GM20000 (cell line): Measurements from ENCODE around the gene PCDHGC3.

ENCODE experiments used
- DNase-seq: peaks from one replicate; pipeline ENCODE4 v3.0.0; 2012; ENCODE audit warnings: low spot score
- TF ChIP-seq, protein P1 (sequence below): IDR thresholded peaks from 2 replicates; pipeline ENCODE4 v1.5.1; 2012; ENCODE audit warnings: mild to moderate bottlenecking, control low read depth; ENCODE audit errors: extremely low read depth, missing control alignments

PCDHGC3 gene

DNA sequence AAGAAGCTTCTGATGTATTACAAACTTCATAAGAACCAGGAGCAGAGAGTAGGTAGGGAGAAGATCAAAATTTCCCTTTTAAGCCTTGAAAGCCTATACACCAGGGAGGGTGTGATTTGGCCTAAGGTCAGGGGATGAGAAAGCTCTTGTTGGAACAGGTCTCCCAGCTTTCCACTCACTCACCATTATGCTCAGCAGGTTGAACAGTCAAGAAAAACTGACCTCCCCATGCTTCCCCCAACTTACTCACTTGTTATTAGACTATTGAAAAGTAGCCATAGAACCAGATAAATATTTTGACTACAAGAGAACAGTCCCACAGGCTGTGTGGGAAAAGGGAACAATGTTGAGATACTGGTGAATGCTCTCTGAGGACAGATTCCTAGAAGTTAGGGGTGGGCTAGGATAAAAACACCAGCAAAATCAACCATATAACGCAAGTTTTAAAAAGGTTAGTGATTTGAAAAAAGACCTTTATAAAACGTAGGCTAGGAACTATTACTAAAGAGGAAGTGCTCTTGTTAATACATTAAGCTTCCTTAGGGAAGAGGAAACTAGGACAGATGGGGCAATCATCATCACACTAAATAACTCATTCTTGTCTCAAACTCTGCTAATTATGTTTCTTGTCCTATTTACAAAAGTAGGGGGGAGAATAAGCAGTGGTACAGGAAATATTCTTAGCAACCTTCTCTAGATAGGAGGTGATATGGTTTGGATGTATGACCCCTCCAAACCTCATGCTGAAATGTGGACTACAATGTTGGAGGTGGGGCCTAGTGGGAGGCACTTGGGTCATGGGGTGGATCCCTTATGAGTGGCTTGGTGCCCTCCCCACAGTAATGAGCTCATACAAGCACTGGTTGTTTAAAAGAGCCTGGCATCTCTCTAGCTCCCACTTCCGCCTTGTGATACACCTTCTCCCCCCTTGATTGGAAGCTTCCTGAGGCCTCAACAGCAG is 44.1 kb downstream of the PCDHGC3 start:
- no peak for DNase-seq
- TF ChIP-seq, protein P1, sequence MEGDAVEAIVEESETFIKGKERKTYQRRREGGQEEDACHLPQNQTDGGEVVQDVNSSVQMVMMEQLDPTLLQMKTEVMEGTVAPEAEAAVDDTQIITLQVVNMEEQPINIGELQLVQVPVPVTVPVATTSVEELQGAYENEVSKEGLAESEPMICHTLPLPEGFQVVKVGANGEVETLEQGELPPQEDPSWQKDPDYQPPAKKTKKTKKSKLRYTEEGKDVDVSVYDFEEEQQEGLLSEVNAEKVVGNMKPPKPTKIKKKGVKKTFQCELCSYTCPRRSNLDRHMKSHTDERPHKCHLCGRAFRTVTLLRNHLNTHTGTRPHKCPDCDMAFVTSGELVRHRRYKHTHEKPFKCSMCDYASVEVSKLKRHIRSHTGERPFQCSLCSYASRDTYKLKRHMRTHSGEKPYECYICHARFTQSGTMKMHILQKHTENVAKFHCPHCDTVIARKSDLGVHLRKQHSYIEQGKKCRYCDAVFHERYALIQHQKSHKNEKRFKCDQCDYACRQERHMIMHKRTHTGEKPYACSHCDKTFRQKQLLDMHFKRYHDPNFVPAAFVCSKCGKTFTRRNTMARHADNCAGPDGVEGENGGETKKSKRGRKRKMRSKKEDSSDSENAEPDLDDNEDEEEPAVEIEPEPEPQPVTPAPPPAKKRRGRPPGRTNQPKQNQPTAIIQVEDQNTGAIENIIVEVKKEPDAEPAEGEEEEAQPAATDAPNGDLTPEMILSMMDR = no peak

DNA sequence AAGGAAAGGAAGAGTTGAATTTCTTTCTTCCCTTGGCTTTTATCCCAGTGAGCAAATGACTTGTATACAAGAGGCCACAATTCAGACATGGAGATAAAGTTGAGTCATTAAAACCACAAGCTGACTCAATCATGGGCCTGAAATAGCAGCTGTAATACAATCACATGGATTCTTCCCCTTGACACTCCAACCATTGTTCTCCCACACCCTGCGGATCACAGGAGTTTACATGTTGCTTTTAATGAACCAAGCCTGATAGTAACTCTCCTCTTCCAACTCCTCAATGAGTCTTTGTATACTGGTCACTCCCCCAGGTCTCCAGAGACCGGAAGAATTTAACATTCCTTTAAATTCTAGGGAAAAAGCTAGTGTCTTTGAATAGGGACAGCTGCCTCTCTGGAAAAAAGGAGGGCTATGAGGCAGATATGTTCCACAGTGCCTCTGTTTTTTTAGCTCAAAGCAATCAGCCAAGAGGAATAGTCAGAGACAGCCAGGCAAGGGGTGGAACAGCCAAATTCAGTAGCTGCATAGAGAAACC is 45.5 kb downstream of the PCDHGC3 start:
- DNase-seq = no peak
- TF ChIP-seq, protein P1 = no peak

DNA sequence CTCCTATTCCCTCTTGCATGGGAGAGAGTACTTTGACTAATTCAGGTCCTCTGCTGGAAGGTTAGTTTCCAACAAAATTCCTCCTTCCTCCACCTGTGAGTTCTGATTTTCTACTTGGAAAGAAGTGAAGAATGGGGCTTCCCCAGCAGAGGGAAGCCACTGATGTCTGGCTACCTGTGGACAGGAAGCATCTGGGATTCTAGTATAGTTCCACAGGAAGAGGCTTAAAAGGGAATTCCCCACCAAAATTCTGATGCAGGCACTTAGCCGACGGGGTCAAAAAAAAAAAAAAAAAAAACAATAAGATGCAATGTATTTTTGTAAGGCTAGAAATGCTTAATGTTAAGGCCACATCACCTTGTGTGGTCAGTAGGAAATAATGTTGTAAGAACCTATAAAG is 46.5 kb downstream of the PCDHGC3 start:
- TF ChIP-seq, protein P1 = no peak
- DNase-seq = no peak

DNA sequence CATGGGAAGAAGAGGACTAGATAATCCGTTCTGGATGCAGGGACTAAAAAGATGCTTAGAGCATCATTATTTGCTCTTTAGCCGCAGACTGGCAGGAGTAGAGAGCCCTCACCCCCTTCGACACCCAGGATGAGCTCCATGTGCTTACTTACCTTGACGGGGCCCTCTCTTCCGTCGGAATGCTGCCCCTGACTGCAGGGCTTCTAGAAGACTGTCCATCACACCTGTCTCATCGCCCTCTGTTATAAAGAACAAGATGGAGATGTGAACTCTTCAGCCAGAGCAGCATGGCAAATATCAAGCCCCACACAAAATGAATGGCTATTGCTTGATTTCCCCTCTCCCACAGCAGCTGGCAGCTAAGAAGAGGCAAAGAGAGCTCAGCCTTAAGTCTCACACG is 48.2 kb downstream of the PCDHGC3 start:
- TF ChIP-seq, protein P1 = no peak
- DNase-seq = no peak

DNA sequence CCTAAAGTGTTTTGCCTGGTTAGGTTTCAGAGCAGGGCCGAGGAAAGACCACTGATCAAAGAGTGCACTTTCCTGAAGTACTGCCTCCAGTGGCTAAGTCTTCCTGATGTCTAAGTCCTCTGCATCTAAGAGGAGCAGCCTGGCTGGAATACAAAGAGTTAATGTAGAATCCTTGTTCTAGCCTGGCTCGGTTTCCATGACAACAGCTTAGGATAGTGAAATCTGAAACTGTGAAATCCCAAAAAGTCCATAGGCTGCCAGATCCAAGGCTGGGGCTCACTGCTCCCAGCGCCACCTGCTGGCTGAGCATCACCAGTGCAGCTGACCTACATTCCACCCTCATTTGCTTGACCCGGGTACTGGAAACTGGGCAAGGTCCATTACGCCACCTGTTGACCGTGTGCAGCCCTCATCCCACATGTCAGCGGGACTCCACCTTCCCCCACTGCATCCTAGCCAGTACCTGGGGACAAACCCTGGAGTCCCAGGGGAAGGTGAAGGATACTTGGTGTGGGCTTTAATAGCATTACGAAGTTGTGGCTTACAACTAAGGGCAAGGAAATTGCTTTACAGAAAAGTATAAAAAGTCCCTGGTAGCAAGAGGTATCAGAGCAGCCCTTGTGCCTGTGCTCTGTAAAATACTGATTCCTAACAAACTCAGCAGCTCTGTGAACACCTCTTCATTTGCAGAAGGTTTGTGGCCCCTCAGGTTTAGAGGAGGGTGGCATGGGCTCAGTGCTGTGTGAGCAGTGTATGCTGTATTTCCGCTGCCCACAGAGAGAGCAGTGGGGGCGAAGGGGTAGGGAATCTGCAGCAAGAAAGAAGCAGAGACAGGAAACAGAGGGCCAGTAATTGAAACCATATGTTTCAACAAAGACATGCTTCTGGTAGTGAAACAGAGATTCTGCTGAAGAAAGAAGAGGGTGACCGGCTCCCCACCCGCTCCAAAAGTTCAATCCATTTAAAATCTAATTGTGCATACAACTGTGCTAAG is 49.1 kb downstream of the PCDHGC3 start:
- TF ChIP-seq, protein P1 = peak; percentile 95
- DNase-seq = peak; percentile 73

DNA sequence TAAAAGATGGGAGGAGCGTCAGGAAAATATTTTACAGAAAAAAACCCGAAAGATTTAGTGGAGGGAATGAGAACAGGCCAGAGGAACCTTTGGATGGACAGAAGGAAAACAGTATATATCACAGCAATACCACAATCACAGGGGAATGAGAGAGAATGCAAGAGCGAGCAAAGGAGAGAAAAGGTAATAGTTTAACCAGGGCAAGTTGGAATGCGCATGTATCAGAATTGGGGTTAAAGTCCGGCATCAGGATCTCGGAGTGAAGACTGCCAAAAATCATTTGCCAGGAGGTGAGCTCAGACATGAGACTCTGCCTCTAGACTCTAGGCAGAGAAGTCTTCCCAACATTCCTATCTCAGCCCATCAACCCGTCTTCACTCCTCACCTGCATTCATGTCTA is 49.9 kb downstream of the PCDHGC3 start:
- DNase-seq = no peak
- TF ChIP-seq, protein P1 = no peak
